SK-N-SH (cell line): ENCODE results near the gene RFX5.

Experiments used
- CHD2 ChIP-seq: fragments of 150-350 bp; IDR thresholded peaks from 2 replicates; pipeline ENCODE4 v1.6.1; 2018; ENCODE audit warnings: low read length; ENCODE audit not compliant: partially characterized antibody
- CTCF ChIP-seq: fragments of 200-600 bp; sonication (generic); IDR thresholded peaks from 2 replicates; pipeline ENCODE4 v1.6.1; 2017; ENCODE audit warnings: antibody characterized with exemption, mild to moderate bottlenecking, moderate library complexity
- ELF1 ChIP-seq: IDR thresholded peaks from 2 replicates; pipeline ENCODE4 v1.4.0; 2012
- MAX ChIP-seq: IDR thresholded peaks from 2 replicates; pipeline ENCODE4 v1.4.0; 2012; ENCODE audit warnings: low read depth
- RCOR1 ChIP-seq: fragments of 150-350 bp; IDR thresholded peaks from 2 replicates; pipeline ENCODE4 v1.6.1; 2017; ENCODE audit warnings: antibody characterized with exemption, low read length
- SMC3 ChIP-seq: IDR thresholded peaks from 2 replicates; pipeline ENCODE4 v1.6.1; 2012; ENCODE audit warnings: low read depth, low read length, improper control_type of control experiment

GRCh38 chr1:151290709-151291303 lies 56.2 kb downstream of the RFX5 start:
- TF ChIP-seq MAX (no peak), CHD2 (no peak), CTCF (no peak), SMC3 (no peak), RCOR1 (no peak), ELF1 (no peak)
